ENCODE measurements around the gene PGM2.
"Not testable (repeated sequence)": the region's sequence is repeated elsewhere in the genome, so short reads cannot be mapped to it uniquely, and the experiment has no call there.

The PGM2 gene

DNA sequence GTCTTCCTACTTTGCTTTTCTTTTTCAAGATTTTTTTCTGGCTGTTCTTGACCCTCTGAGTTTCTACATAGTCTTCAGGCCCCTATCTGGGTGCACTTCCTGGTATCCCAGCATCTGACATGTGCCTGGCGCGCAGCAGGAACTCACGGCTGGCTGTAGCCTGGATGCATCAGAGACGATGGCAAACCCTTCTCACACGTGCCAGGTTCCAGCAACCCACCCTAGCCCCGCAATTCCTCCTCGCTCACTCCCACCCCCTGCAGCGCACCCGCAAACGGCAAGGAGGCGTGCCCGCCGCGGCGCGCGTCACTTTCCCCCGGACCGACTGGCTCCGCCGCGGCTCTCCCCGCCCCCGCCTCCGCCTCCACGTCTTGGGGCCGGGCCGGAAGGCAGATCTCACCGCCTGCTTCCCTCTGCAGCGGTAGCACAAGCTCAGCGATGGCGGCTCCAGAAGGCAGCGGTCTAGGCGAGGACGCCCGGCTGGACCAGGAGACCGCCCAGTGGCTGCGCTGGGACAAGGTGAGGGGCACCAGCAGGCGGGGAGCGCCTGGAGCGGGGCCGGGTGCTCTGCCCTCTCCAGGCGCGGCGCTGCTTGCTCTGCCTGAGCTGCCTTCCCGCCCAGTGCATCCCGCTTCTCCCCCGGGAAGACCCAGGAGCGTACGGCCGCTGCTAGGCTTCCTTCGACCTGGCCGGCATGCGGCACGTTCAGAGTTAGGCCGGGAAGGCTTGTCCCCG is at the start of gene PGM2:
Gene PGM2, plus strand, starts transcription at position 392 of the 735 bp plus-strand sequence. Its CDS starts 47 bp downstream, at position 439.
- no peak for DNase-seq

DNA sequence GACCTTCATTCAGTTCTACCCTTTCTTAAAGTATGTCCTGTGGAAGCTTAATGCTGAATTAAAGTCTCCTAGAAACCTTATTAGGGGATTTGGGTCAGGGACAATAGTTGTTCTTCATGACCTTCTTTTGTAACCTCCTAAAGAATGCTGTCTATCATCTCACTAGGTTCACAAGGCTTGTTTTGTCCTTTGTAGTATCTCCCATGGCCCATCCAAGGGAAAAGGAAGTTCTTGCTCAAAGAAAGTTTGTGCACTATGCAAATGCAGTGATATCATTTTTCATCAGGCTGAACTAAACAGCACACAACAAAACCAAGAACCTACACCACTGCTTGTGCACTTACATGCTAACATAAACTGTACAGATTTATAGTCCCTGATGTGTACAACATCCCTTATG is 46.6 kb upstream of the PGM2 start:
- DNase-seq, result no peak

DNA sequence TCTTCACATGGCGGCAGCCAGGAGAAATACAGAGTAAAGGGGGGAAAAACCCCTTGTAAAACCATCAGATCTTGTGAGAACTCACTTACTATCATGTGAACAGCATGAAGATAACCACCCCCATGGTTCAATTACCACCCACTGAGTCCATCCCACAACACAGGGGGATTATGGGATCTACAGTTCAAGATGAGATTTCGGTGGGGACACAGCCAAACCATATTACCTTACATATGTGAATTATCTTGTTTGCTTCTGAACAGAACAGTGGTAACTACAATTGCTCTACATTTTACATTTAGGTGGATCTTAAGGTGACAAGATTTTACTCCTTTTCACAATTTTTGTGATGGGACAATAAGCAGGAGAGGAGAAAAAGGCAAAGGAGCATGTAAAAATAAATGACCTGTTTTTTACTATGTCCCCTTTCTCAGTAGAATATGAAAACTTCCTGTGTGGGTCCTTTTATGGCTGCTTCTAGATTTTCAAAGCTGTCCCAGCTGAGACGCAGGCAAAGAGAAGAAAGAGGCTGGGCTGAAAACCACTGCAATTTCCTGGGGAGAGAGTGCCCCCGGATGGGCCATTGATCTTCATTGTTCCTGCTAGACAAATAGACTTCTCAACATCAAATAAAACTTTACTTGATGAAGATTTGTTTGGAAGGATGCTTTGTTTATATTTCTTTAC is 45.9 kb upstream of the PGM2 start:
- no peak for DNase-seq

DNA sequence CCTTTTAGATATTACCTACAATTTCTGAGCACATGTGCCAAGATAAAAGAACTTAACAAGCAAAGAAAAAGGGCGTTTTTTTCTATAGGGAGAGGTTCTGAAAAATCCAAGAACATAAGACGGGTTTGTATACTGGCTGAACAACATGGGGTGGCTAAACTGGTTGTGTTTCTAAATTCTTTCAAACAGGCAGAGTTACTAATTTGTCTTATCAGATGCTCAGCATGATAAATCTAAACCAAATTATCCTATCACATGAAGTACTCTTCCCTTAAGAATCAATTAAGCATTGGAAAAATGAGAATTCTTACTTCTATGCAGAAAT is 45.4 kb upstream of the PGM2 start:
- DNase-seq, result no peak

DNA sequence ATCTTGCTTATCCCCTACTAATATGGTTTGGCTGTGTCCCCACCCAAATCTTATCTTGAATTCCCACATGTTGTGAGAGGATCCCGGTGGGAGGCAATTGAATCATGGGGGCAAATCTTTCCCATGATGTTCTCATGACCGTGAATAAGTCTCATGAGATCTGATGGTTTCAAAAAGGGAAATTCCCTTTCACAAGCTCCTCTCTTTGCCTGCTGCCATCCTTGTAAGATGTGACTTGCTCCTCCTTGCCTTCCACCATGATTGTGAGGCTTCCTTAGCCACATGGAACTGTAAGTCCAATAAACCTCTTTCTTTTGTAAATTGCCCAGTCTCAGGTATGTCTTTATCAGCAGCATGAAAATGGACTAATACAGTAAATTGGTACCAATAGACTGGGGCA is 40.2 kb upstream of the PGM2 start:
- not testable (repeated sequence) for DNase-seq

DNA sequence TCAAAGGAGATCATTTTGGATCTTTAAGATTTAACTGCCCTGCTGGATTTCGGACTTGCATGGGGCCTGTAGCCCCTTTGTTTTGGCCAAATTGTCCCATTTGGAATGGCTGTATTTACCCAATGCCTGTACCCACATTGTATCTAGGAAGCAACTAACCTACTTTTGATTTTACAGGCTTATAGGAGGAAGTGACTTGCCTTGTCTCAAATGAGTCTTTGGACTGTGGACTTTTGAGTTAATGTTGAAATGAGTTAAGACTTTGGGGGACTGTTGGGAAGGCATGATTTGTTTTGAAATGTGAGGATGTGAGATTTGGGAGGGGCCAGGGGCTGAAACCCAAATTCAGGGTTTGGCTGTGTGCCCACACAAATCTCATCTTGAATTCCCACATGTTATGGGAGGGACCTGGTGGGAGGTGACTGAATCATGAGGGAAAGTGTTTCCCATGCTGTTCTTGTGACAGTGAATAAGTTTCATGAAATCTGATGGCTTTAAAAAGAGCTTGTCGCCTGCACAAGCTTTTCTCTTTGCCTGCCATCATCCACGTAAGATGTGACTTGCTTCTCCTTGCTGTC is 38.5 kb upstream of the PGM2 start:
- DNase-seq, result not testable (repeated sequence)

DNA sequence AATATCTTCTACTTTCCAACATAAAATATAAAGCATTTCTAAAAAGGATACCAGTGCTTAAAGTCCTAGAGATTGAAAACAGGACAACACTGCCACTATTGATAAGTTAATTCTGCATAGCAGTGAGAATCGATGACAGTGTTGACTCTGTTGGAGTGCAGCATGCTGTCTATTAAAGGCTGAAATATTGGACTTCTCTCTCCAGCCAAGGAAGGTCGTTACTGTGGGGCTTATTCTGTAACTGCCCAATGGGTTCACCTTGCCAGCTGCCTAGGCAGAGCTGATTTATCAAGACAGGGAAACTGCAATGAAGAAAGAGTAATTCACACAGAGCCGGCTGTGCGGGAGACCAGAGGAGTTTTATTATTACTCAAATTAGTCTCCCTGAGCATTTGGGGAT is 37.7 kb upstream of the PGM2 start:
- DNase-seq, result no peak

DNA sequence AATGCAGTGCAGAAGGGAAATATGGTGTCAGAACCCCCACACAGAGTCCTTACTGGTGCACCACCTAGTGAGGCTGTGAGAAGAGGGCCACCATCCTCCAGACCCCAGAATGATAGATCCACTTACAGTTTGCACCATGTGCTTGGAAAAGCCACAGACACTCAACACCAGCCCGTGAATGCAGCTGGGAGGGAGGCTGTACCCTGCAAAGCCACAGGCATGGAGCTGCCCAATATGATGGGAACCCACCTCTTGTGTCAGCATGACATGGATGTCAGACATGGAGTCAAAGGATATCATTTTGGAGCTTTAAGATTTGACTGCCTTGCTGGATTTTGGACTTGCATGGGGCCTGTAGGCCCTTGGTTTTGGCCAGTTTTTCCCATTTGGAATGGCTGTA is 34.2 kb upstream of the PGM2 start:
- no peak for DNase-seq

DNA sequence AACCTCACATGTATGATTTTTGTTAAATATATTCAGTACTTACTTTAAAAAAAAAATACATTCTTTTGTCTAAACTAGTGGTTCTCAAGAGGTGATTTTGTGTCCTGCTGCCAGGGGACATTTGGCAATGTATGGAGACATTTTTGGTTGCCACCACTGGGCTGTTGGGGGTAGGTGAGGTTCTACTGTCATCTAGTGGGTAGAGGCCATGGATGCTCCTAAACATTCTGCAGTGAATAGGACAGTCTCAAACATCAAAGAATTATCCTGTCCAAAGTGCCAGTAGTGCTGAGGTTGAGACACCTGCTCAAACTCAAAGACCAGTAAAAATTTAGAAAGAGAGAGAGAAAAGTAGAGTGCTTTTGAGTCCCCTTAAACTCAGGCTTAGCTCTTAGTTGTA is 32.9 kb upstream of the PGM2 start:
- no peak for DNase-seq

DNA sequence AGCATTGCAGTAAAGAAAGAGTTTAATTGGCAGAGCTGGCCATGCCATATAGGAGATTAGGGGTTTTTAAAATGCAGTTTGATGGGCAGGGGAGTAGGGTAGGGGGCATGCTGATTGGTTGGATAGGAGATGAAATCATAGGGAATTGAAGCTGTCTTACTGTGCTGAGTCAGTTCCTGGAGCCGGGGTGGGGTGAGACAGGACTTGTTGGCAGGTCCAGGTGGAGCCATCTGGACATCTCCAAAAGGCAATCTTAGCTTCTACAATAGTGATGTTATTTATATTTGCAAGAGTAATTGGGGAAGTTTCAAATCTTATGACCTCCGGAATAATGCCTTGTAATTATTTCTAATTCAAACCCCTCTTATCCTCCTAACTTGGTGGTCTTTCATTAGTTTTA is 32.4 kb upstream of the PGM2 start:
- DNase-seq, result no peak

DNA sequence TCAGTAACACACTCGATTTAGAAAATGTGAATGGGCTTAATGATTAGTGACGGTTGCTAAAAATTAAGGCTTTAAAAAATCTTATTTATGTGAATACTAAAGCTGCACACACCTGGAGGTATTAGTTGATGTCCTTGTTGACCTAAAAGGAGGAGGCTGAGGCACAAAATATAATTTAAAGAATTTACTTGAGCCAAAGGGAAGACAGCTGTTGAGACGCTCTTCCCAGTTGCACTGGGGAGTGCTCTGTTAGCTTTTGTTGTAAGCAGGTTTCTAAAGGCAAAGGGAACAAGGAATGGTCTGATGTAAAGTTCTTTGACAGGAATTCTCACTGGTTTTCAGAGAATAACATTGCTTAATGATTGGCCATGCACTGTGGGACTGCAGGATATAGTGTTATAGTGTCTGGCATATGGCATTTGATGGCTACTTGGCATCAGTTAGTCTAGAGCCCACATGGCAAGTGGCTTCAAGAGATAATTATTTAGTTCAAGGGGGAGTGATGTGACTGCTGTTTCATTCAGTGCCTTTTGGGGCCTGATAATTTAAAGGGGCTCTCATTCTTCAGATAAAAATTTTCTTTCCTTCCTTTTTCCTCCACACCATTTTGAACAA is 30.8 kb upstream of the PGM2 start:
- no peak for DNase-seq

DNA sequence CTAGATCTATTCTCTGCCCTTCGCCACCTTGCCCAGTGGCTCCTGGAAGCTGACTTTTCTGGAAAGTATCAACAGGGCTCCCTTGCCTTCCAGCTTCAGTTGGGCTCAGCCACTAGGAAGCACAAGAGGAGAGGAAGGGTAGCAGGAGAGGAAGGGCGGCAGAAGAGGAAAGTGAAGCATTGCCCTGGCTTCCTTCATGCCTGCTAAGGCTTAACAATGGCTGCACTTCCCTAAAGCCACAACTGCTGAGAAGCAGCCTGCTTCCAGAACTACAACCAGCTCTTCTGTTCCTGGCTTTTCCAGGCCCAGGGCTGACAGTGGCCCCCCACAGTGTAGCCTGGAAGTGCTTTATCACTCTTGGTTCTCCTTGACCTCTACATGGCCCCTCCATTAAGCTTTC is 29.1 kb upstream of the PGM2 start:
- no peak for DNase-seq

DNA sequence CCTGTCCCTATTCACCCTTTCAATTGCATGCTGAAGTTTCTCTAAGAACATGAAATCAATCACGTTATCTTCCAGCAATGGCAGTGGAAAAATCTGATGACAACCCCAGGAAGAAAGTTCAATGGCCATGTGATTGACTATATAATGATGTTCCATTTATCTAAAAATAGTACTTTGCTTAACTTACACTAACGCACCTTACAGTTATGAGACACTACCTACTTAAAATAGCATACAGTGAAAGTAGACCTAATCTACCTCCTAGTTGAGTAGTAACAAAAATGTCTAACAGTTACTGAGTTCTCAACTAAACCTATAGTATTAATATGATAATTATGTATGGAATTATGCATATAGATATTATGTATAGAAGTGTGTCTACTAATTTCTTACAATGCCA is 28.6 kb upstream of the PGM2 start:
- DNase-seq, result no peak

DNA sequence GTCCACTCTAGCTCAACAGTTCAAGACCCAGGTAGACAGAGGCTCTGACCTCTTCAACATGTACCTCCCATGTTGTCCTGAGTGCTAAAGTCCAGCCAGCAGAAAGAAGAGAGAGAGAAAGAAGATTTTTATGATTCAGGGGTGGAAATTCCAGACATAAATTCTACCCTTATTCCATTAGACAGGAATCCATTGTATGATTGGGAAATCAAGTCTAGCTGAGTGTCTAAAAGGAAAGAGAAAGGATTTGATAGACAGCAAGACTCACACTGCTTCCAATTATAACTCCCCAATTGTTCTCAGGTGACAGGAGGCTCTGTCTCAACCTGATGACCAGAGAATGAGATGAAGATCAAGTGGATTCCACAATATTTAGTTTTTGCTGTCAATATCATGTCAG is 27.9 kb upstream of the PGM2 start:
- no peak for DNase-seq

DNA sequence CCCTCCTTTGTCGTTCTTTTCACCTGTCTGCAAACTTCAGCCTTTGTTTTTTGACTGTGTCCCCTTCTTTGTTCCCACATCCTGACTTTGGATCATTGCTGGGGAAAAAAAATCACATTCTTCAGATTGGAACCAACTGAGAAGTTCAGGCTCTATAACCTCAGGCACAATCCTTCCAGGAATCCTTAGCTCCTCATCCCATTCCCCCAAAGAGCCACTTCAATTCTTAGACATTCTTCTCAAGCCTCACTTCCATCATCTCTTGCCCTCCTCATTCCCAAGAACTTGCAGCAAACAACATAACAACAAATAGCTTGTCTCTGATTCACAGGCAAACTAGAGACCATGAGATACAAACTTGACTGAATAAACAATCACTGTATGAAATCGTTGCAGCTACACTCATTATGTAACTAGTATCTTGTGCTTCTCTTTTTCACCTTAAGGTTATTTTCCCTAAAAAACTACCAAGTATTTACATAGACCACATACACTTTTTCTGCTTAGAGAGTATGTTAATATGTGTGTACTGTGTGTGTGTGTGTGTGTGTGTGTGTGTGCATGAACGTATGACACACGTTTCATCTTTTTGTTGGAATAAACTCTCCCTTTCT is 26.4 kb upstream of the PGM2 start:
- no peak for DNase-seq

DNA sequence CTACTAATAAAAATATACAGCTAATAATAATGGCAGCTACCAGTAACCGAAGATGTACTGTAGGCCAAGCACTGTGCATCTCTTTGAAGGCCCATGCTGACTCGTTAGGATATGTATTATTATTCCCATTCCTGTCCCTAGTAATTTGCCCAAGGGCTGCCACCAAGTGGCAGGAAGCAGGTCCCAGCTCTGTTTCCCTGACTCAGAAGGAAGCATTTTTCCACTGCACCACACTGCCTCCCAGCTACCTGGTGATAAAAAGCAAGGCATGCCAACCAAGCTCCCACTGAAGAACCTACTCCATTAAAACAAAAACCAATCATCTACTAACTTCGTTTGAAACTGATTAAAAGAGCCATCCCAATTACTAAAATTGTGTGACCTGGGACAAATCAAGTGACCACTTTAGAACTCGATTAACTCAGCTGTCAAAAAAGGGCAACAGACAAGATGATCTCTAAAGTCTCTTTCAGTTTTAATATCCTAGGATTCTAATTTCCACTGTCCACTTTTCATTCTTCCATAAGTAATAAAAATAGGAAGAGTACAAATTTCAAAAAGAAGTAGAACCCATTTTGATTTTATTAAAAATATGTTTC is 24.3 kb upstream of the PGM2 start:
- no peak for DNase-seq

DNA sequence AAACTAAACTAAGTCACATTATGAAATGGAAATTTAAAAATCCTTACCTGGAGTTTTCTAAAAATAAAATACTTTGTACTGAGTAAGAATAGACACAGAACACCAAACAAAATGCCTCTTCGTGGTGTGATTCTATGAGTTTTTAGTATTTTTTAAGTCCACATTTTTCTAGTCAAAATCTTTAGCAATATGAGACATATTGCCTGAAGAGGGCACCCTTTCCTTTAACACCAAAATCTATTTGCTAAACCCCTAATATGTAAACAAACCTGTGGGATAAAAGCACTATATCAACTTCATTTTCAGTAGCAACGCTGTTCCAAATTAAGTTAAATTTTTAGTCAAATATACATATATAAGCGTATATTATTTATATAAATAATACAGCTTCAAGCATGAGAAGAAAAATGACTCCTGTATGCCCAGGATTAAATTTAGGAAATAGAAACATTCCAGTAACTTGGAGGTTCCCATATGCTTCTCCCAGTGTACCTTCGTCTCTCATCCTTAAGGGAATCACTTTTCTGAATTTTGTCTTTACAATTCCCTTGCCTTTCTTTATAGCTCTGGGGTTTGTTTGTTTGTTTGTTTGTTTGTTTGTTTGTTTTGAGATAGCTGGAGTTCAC is 23.0 kb upstream of the PGM2 start:
- DNase-seq, result no peak

DNA sequence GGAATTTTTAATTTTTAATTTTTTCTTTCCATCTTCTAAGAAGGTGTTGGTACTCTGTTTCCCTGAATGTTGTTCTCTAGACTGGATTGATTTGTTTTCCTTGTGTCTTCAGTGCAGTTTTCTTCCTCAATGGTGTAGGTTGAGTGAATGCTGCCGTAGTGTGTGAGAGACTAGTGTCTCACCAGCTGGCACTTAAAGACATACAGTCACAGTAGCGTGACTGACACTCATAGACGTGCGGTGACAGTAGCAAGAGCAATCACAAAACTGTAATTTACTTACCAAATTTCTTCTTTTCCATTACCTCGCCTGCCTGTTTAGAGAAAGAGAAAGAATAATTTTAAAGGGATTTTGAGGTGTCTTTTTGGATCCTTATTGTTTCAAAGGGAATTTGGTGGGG is 21.4 kb upstream of the PGM2 start:
- no peak for DNase-seq

DNA sequence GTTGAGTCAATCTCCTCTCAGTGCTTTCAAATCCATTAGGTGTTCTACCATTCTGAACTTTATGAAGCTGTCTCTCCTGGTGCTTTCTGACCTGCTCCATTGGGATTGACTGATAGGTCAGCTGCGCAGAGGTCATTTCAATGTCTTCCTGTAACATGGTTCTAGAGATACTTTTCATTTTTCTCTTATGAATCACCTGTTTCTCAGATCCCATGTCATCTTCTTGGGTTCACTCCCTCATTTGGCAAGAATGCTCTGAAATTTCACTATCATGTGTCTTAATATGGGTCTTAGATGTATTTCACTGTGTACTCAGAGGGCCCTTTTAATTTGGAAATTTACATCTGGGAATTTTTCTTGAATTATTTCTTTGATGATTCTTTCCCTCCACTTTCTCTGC is 13.8 kb upstream of the PGM2 start:
- DNase-seq, result no peak

DNA sequence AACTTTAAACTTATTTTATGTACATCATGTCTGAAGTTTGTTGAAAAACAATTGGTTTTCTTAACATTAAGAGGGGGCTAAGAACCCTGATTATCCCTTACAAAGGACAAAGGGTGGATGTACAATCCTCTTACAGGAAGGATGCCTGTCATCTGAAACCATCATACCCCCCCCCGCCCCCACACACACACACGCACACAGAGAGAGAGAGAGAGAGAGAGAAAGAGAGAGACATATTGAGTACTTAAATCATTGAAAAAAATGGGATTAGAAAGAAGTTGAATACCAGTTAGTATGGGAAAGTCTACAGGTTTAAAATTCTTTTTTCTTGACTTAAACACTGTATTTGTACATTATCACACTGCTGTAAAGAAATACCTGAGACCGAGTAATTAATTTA is 10.9 kb upstream of the PGM2 start:
- no peak for DNase-seq

DNA sequence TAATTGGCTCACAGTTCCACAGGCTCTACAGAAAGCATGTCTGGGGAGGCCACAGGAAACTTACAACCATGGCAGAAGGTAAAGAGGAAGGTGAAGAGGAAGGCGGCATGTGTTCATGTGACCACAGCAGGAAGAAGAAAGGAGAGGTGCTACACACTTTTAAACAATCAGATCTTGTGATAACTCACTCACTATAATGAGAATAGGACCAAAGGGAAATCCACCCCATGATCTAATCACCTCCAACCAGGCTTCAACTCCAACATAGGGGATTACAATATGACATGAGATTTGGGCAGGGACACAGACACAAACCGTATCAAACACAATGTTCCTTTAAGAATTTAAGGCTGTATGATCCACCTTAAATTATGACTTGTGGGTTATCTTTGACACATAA is 10.5 kb upstream of the PGM2 start:
- no peak for DNase-seq

DNA sequence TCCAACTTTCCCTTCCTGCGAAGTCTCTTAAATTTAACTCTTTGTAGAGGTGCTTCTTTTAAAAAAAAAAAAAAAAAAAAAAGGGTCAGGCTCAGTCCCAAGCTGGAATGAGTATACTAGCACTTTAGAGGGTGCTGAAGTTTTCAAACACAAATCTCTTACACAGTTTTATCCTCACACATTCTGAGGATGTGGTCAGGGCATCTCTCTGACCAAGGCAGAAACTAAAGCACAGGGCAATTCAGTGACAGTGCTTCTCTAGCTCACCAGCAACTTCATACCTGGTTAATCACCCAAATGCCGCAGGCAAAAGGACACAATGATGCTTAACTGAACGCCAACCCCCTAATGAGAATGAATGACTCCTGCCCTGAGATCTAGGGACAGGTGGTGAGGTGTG is 9.8 kb upstream of the PGM2 start:
- no peak for DNase-seq

DNA sequence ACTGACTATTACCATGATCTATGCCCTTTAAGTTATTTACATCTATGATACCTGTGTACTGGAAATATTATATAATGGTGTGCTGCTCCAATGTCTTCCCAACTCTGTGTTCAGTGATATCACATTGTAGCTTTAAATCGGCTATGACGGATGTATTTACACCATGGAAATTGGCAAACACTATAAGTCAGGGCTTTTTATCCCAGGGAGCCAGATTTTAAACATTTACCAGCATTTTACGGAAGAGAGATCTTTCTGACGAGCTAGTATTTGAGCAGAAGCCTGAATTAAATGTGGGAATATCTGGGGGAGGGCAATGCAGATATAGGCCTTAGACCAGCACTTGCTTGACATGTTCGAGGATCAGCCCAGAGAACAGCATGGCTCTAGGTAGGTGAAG is 7.7 kb upstream of the PGM2 start:
- DNase-seq, result no peak

Data from NCI-H1436 treated with DMSO at 0.1 percent for 48 hours (cell line).